ENCODE results near the gene HOXC9. TPM values are rescaled to one million over a fixed set of nuclear protein-coding genes. Genes with fewer than 3 reads are reported as not detected.
A peak's percentile ranks its signal among the peaks of the same experiment; 100 is the strongest.

HOXC9 gene
- total RNA-seq, 1 donor: 0.86 TPM

DNA sequence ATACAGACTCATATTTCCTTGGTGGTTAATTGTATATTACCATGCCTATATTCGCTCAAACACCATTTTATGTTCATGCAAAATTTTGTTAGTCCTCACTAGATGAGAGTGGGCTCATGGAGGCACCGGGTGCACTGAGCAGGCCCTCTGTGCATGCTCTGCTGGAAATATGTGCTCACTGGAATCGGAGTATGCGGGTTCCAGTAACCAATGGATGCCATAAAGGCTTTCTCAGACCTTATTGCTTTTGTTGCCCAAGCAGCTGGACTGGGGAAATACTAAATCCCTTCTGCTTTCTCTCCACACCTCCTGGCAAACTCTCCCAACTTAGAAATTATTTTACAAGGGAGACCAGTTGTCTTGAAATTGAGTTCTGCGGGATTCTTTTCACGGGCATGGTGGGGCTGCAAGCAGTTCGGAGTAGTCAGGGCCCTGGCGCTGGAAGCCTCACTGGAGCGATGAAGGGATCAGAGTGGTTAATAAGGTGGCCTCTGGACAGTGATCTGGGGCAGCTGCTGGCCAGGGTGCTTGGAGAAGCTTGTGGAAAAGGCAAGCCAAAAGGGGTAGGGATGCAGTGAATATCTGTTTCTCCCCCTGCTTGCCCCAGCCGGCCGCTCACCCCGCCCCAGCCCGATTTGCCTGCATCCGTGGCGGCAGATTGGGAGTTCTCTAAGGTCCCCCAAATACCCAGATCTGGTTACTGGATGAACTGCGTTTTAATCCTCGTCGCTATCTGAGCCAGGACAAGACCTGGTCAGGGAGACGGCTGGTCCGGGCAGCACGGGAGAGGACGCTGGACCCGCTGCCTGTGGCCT is 20.8 kb downstream of the HOXC9 start:
- DNase-seq (ENCODE audit: low read depth): no peak
- peak overlapping the region; percentile 95 for H3K4me3 ChIP-seq (ENCODE audit: low read depth, low read length)
- TF ChIP-seq, protein P1, sequence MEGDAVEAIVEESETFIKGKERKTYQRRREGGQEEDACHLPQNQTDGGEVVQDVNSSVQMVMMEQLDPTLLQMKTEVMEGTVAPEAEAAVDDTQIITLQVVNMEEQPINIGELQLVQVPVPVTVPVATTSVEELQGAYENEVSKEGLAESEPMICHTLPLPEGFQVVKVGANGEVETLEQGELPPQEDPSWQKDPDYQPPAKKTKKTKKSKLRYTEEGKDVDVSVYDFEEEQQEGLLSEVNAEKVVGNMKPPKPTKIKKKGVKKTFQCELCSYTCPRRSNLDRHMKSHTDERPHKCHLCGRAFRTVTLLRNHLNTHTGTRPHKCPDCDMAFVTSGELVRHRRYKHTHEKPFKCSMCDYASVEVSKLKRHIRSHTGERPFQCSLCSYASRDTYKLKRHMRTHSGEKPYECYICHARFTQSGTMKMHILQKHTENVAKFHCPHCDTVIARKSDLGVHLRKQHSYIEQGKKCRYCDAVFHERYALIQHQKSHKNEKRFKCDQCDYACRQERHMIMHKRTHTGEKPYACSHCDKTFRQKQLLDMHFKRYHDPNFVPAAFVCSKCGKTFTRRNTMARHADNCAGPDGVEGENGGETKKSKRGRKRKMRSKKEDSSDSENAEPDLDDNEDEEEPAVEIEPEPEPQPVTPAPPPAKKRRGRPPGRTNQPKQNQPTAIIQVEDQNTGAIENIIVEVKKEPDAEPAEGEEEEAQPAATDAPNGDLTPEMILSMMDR (IDR thresholded peaks at IDR 0.05; ENCODE audit: insufficient read depth, low read depth, low read length): no peak

DNA sequence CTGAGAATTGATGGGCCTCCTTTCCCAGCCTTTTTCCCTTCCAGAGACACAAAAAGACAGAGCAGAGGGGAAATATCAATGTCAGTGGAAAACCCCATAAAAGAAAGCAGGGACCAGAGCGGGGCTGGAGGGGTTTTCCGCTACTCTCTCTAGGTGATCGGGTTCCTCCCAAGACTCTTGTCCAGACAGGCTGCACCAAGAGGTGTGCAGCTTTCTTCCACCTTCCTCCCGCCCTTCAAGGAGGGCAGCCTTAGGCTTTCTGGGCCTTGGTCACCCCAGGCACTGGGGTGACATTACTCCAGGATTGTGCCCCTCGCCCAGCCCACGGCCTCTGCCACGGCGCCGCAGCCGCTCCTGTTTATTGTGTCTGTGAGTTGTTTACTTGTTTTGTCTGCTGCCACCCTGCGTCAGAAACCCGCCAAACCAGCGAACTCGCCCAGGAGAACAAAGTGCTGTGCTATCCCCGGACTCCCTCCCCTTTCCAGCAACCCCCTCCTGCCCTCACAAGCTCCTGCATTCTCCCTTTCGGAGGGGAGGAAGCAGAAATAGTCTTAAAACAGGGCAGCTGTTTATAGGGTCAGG is 21.6 kb downstream of the HOXC9 start:
- peak overlapping the region; percentile 95 for H3K4me3 ChIP-seq (ENCODE audit: low read depth, low read length)
- DNase-seq (ENCODE audit: low read depth): no peak
- TF ChIP-seq, protein P1 (IDR thresholded peaks at IDR 0.05; ENCODE audit: insufficient read depth, low read depth, low read length): no peak

DNA sequence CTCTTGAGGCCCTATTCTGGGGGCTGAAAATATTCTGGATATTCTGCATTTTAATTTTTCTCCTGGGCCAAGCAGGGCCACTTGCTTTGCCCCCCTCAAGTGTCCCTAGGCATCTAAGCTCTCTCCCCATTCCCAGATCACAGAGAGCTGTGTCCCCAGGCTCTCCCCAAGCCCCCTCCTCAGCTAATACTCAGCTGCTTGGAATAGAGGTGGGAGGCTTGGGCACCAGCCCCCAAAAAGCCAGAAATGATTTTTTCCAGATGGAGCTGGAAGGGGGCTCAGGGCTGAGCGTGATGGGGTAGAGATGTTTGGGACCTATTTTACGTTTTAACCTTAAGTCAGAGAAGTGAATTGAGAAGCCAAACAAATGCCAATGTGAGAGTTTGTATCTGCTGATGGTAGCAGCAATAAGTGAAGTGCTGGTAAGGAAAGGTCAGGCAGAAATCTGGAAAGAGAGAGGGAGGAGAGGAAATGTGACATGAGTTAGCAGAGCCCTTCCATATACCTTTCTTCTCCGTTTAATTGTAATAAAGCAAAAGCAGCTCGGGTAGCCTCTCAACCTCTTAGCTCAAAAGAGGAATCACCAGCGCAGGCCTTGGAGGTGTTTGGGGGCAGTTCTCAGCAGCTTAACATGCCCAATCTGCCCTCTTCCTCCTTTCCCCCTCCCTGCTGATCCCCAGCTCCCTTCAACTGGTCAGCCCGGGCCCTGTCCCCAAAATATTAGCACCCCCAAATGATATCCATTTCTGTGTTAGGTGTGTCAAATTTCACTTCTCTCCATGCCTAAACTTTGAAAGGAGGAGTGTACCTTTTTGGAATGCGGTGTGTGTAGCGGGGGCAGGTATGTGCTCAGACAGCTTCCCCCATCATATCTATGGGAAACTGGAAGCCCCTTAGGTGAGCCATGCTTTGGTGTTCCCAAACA is 23.3 kb downstream of the HOXC9 start:
- peak overlapping the region; percentile 36 for H3K4me3 ChIP-seq (ENCODE audit: low read depth, low read length)
- no peak for DNase-seq (ENCODE audit: low read depth)
- TF ChIP-seq, protein P1 (IDR thresholded peaks at IDR 0.05; ENCODE audit: insufficient read depth, low read depth, low read length): no peak

DNA sequence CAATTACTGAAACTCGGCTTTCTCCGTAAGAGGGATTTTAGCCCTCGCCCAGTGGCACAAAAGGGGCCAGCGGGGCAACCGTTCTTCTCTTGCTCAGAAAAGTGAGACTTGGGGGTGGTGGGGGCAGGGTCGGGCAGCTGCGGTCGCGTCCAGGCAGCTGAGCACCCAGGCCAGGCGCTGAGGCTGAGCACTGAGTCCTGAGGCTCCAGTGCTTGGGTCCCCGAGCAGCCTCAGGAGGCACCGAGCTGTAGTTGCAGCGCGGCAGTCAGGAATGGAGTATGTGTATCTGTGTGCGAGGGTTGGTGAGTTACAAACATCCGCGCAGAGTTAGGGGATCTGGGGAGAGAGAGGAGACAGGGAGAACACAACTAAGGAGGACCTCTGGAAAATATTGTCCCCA is 24.2 kb downstream of the HOXC9 start:
- TF ChIP-seq, protein P1 (IDR thresholded peaks at IDR 0.05; ENCODE audit: insufficient read depth, low read depth, low read length): no peak
- H3K4me3 ChIP-seq (ENCODE audit: low read depth, low read length): peak overlapping the region; percentile 36
- DNase-seq (ENCODE audit: low read depth): no peak

DNA sequence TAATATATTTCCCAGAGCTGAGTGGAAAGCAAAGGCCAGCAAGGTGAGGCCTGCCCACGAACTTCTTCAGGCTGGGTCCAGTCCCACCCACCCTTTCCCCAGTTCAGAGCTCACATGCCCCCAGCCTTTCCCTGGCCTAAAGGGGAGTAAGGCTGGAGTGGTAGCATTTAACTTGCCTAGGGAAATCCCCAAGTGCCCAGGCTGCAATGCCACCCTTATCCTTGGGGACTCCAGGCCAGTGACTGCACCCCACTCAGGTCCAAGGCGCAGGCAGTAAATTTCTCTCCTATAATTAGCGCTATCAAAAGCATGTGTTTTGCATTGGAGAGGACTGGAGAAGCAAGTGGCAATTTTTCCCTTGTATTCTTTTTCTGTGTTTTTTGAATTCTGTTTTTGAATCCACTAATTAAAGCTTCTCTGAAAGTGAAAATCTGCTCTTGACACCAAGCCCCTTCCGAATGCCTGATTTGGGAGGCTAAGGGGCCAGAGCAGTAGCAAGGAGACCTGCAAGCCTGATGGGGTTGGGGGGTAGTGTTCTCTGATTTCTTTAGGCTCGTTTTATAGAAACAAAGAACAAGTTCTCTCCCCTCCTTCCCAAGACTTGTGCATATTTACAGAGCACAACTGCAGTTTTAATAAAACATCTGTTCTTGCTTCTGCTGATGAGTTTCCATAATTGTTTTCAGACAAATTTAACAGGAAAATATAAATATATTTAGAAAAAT is 24.8 kb downstream of the HOXC9 start:
- peak overlapping the region; percentile 36 for H3K4me3 ChIP-seq (ENCODE audit: low read depth, low read length)
- no peak for DNase-seq (ENCODE audit: low read depth)
- TF ChIP-seq, protein P1 (IDR thresholded peaks at IDR 0.05; ENCODE audit: insufficient read depth, low read depth, low read length): no peak
